NOMO-1 (cell line): Measurements from ENCODE around the gene RFTN1.
A peak's percentile ranks its signal among the peaks of the same experiment; 100 is the strongest.
"Not testable (repeated sequence)": the region's sequence is repeated elsewhere in the genome, so short reads cannot be mapped to it uniquely, and the experiment has no call there.

Source experiments
- DNase-seq, 2 experiments: peaks; one replicate each; lab custom pipeline; 2025; ENCODE audit not compliant: unreplicated experiment in 2 of 2; lab: John Stamatoyannopoulos, UW

The RFTN1 gene

DNA sequence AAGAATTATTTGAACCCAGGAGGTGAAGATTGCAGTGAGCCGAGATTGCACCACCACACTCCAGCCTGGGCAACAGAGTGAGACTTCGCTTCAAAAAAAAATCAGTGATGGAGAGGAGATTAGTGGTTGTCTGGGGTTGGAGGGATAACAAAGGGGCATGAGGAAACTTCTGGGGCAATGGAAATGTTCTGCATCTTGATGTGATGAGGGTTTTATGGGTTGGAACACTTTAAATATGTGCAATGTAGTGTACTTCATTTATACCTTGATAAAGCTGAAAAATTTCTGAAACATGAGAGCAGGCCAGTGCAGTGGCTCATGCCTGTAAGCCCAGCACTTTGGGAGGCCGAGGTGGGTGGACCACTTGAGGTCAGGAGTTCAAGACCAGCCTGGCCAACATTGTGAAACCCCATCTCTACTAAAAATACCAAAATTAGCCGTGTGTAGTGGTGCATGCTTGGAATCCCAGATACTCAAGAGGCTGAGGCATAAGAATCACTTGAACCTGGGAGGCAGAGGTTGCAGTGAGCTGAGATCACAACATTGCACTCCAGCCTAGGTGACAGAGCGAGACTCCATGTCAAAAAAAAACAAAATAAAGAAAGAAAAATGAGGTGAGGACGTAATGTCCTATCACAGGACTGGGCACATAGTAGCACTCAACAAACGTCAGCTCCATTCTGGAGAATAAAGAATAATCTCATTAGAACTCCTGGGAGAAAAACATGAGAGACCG lies 24.0 kb downstream of the RFTN1 start:
- DNase-seq: not testable (repeated sequence)

DNA sequence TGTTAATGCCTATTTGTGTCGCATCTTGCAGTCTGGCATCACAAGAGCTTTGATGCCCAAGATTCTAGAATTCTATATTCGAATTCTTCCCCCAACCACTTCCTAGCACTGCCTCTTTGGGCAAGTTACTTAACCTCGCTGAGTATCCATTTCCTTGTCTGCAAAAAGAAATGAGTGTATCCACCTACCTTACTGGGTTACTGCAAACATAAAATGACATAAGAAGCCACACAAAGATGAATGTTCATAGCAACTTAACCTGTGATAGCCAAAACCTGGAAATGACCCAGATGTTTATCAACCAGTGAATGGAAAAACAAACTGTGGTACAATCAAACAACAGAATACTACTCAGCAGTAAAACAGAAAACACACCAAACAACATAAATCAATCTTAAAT lies 24.9 kb downstream of the RFTN1 start:
- no peak for DNase-seq

DNA sequence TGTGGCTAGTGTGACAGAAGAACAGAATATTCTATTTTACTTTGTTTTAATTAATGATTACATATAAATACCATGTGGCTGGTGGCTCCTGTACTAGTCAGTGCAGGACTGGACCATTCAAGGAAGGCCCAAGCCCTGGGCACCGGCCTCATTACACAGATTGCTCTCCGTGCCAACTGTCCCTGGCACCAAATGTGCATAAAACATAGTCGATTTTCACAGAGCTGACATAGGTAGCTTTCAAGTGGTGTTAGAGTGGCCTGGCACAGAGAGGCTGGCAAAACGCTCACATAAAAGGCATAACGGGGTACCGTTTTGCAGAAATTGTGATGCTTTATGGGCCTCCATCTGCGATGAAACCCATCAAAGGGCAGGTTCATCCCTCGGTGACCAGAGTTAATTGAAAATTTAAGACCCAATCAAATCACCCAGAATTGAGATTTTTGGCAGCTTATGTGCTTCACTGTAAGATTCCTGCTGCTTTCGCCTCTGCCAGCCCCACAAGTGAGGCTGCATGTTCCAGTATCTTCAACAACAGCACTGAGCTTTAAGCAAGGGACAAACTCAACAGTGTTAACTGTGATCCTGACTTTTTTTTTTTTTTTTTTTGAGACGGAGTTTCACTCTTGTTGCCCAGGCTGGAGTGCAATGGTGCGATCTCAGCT lies 25.9 kb downstream of the RFTN1 start:
- no peak for DNase-seq

DNA sequence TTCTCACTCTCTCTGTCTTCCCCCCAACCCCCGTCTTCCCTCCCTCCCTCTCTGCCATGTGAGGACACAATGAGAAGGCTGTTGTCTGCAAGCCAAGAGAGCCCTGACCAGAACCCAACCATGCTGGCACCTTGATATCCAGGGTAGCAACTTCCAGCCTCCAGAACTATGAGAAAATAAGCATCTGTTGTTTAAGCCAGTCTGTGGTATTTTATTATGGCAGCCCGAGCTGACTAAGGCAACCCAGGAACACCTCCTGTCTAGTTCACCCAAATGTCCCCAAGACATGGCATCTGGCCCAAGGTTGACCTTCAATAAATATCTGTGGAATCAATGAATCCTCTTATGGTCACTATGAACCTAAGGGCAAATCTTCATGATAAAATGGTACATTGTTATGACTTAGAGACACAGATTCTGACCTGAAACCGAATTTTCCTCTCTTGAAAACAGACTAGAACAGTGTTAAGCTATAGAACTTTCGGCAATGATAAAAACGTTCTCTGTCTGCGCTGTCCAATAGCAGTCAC lies 26.5 kb downstream of the RFTN1 start:
- DNase-seq: no peak

DNA sequence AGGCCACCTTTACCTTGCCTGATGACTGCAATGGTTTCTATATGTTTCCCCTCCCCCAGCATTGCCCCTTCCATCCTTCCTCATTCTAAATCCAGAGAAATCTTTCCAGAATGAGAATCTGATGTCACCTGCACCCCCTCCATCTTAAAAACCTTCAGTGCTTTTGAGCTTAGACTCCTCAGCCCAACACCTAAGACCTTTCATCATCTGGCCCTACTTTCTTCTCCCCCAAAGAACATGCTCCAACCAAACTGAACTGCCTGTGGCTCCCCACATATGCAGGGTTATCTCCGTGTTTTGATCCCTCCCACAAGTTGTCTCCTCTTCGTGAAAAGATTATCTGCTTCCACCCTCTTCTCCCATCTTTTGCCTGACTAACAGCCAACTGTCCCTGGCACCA lies 27.3 kb downstream of the RFTN1 start:
- no peak for DNase-seq

DNA sequence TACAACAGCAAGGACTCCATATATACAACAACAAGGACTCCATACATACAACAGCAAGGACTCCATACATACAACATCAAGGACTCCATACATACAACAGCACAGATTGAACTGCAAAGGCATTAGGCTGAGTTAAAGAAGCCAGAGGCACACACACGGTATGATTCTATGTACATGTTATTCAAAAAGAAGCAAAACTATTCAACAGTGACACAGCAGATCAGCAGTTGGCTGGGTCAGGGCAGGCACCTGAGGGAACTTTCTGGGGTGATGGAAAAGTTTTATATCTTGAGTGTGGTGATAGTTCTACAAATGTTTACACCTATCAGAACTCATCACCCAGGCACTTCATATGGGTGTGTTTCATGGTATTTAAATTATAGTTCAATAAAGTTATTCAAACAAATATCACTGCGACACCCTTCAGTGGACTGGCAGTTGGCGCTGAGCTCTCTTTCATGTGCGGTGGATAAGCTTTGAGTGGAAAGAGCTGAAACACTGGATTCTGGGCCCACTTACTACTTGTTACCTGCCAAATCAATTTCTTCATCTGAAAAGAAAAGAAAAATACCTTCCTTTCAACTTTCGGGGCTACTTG lies 28.0 kb downstream of the RFTN1 start:
- DNase-seq: no peak

DNA sequence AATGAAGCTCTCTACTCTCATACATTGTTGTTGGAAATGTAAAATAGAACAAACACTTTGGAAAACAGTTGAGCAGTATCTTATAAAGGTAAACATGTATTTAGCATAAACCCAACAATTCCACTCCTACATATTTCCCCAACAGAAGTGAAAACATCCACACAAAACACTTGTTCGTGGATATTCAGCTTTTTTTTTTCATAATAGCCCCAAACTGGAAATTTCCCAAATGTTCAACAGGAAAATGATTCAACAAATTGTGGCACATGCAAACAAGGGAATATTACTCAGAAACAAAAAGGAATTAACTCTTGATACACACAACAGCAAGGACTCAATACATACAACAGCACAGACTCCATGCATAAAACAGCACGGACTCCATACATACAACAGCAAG lies 28.5 kb downstream of the RFTN1 start:
- no peak for DNase-seq

DNA sequence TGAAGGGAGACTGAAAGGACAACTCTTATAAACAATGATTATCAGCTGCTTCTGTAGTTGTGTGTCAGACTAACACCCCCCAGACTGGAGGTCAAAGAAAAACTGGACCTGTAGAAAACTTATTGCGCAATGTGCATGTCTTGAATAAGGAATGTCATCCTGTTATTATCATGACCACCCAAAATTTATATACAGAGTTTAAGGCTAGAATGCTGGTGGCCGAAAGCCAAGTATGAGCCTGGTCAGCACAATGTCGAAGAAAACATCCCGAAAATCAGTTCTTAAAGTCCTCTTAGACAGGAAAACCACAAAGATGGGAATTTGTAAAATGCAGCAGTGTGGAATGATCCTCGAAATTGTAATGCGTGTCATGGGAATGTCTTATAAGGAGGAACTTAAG lies 29.3 kb downstream of the RFTN1 start:
- DNase-seq: no peak

DNA sequence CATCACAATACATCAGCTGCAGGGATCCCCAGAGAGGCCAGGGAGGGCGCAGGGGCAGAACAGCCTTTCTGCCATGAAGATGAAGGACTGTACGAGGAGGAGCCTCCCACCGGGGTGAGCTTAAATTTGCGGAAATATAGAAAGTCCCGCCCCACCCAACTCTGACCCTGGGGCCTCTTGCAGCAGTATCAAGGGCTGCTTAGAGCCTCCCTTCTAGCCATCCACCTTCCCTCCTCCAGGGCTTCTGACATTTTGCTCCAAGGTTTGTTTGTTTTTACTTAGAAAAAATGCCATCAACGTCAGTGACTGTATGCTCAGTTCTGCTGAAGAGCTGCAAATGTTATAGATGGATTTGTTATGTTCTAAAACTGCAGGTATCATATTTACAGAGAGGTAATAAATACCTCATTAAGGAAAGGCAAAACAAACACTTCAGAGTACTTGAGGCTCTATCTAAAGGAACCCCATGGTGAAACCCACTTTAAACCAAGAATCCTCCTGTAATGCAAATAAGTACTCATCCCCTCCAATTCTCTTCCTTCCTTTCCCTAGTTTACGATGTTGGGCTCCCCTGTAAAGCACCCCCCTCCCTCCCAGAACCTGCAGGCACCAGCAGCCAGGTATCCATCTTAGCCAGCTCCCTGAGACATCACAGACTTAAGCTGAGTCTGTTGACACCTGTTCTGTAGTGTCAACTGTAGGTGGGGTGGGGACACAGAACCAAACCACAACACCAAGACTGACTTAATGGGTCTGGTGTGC lies 30.5 kb downstream of the RFTN1 start:
- peak; percentile 76 to 91 for DNase-seq

DNA sequence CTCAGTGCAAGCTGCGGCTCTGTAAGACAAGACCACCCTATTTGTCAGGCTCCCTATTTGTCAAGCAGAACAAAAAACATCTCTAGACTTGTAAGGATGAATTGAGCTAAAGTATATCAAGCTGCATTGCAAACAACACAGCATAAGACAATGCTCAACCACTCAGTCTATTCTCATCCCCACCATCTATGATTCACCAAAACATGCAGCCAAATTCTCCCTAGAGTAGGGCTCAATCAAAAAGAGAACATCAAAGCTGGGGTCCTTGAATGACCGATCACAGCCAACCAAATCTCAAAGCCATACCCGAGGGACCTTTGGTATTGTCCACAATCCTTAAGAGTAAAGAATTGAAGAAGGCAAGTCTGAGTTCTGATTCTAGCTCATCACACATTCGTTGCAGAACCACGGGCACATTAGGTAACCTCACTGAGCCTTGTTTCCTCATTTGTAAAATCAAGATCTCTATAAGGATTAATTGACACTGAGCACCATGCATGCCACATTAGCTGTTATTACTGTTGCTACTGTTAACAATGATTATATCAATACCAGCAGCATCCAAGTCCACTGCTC lies 31.2 kb downstream of the RFTN1 start:
- peak; percentile 58 to 90 for DNase-seq

DNA sequence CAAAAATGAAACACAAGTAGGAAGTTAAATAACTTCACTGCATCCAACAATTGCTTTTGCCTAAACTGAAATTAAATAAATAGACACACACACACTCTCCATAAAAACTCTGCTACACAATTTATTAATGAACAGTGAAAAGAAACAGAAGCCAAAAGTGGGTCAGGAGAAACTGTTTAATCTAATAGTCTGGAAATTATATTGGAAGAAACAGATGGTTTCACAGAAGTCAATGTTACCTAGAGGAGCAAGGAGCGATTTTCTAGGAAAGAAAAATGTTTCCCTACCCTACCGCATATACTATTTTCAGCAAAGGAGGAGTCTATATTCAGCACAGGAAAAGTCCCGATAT lies 32.0 kb downstream of the RFTN1 start:
- no peak for DNase-seq

DNA sequence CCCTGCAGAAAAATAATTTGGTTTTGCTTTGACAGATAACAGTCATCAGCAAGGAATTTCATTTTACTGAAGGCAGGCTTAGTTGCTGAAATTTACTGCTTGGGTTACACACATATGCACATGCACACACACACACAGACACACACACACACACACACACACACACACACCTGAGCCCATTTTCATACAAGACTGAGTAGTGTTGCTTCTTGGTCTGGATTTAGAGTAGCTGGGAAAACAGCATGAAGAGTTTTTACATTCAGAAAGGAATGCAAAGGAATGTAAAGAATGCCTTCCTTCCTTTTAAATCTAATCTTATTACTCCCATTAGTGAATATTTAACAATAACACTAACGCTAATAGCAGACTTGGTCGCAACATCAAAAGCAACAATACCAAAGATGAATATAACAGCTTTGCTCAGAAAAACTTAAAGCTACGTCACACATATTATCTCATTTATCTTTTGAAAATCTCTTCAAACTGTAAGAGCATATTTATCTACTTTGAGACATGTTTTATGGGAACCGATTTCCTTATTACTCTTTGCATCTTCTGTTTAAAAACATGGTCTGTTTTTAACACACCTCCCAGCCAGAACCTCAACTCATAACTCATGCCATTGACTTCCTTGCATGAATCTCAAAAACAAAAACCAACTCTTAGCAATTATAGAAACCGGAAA lies 32.5 kb downstream of the RFTN1 start:
- DNase-seq: peak; percentile 46 to 72

DNA sequence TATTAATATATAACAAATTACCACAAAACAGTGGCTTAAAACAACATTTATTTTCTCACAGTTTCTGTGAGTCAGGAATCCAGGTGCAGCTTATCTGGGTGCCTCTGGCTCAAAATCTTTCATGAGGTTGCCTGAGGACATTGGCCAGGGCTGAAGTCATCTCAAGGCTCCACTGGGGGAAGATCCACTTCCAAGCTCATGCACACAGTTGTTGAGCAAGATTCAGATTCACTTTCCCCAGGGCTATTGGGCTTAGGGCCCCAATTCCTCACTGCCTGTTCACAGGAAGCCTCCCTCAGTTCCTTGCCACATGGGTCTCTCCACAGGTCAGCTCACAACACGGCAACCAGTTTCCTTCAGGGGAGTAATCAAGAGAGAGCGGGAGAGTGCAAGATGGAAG lies 35.0 kb downstream of the RFTN1 start:
- DNase-seq: no peak

DNA sequence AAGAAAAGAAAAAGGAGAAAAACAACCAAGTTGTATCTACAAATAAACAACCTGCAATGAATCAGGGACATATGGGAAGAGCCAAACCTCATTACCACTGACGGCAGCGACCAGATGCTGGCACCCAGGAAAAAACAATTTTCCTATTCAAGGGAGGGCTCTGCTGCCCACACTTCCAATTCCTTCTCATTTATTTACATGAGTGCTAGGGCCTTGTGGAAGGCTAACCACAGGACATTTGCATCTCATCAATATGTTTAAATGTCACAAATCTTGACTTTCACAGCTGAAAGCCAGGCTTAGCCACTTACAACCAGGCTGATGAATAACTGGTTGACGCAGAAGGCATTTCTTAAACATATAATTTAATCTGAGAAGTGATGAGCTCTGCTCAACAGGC lies 36.0 kb downstream of the RFTN1 start:
- DNase-seq: no peak

DNA sequence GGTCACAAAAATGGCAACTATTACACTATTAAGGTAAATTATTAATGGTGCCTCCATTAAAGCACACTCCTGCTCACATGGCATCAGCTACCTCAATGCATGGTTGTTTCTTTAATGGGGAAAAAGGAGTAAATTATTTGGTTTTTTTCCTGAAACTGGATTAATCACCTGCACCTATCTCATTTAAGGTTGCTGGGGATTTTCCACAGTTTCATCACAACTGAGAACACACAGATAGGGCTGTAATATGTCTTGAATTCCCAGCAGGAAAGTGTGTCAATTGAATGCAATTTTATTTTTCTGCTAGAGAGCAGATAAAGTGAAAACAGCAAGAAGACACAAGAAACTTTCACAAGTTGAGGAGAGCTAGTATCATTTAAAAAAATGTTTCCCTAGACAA lies 36.4 kb downstream of the RFTN1 start:
- no peak for DNase-seq

DNA sequence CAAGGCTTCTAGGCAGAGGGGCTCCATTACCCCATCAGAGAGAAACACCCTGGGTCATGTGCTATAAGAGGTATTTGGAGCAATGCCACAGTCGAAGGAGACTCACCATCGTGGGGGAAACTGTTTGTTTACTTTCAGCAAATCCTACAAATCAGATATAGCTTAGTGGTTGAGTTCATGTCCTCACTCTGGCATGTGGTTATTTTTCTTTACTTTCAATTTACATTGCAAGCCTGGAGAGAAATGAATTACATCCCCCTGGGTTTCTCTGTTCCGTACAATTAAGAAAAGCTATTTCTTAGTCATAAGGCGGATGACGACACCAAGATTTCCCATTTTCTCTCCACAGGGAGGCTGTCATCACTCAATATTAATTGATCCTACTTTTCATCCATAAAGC lies 36.9 kb downstream of the RFTN1 start:
- no peak for DNase-seq

DNA sequence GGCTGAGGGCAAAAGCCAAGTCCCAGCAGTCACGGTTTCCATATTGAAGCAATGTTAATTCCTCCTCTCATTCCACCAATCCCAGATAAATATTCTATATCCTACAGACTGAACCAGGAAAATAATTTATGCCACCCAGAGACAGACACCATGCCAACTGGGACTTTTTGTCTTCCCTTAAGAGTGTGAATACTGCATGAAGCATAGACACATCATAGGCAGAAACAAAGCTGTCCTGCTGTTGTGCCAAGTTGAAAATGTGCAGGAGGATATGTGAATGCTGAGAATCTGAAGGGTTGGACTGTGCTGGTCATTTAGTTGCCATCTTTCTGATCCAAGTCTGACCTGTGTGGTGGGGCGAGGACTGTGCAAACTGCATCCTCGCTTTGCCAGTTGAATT lies 37.7 kb downstream of the RFTN1 start:
- no peak for DNase-seq

DNA sequence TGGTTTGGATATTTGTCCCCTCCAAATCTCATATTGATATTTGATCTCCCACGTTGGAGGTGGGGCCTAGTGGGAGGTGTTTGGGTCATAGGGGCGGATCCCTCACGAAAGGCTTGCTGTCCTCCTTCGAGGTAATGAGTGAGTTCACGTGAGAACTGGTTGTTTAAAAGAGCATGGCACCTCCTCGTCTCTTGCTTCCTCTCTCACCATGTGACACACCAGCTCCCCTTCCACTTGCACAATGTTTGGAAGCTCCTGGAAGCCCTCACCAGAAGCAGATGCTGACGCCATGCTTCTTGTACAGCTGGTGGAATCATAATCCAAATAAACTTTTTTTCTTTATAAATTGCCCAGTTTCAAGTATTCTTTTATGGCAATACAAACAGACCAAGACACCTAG lies 38.6 kb downstream of the RFTN1 start:
- DNase-seq: no peak

DNA sequence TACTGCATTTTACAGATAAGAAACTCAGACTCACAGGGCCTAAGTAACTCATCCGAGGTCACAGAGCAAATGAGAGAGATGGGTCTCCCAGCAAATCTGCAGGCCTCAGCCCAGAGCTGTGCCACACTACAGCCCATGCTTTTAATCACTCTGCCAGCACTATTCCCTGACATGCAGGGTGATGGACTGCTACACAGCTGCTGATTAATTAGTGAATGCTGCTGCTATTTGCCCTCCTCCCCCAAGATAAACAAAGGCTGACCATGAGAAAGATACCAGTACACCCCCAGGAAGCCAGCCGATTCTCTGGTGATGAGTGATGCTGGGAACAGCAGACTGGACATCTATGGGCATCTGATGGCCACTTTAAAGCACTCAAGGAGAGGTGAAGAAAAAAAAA lies 39.3 kb downstream of the RFTN1 start:
- no peak for DNase-seq

DNA sequence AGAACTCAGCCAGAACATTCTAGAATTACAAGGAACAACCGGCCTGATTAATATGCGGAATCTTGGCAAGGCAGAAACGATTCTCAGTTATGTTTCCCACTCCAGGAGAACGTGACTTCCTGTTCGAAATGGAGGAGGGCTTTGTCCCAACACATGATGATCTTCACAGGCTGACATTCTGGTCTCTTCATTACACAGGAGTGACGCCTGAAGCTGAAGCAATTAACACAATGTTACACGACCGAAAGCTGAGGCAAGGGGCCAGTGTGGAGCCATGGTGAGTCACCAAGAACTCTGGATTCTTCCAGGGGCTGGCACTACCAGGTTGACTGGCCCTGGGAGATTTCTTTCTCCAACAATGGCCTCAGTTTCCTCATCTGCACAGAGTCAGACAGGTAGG lies 40.9 kb downstream of the RFTN1 start:
- DNase-seq: no peak
